H1 (cell line): Measurements from ENCODE around the gene EIPR1. TPM values are rescaled to one million over a fixed set of nuclear protein-coding genes. Genes with fewer than 3 reads are reported as not detected.

Experiments used
- CTCF ChIA-PET: fragments of 300-600 bp; sonication (Branson Sonifier 250); formaldehyde crosslinking; loops from one replicate; lab custom pipeline; 2021; ENCODE audit not compliant: partially characterized antibody; lab: Charles Lee
- POLR2A ChIA-PET: fragments of 300-600 bp; sonication (Branson Sonifier 250); formaldehyde crosslinking; loops from one replicate; lab custom pipeline; 2021; ENCODE audit warnings: inconsistent platforms; ENCODE audit not compliant: partially characterized antibody; lab: Charles Lee
- DNase-seq, 2 experiments: peaks; one replicate each; pipeline versions ENCODE4 v3.0.0 to v3.0.0-alpha.2; 2010 to 2022; ENCODE audit warnings: low spot score in 2 of 2, low read depth in 1 of 2, mixed read lengths in 1 of 2
- FAIRE-seq: peaks from 2 replicates; lab custom pipeline; 2011; peaks lifted over from hg19 to GRCh38; lab: Jason Lieb, UNC
- H2AFZ ChIP-seq: 2 replicates; pipeline ENCODE4 v1.8.1; 2012; ENCODE audit warnings: low read length, inconsistent platforms
- H2AK5ac ChIP-seq: 2 replicates; pipeline ENCODE4 v1.6.1; 2013; ENCODE audit warnings: low read depth, low read length
- H2BK120ac ChIP-seq: replicated peaks from 2 replicates; pipeline ENCODE3; 2013; ENCODE audit warnings: low read depth, low read length, inconsistent platforms
- H2BK12ac ChIP-seq: 2 replicates; pipeline ENCODE4 v1.6.1; 2013; ENCODE audit warnings: low read depth, low read length
- H2BK15ac ChIP-seq: 2 replicates; pipeline ENCODE4 v1.6.1; 2013; ENCODE audit warnings: low read length
- H2BK20ac ChIP-seq: 2 replicates; pipeline ENCODE4 v1.6.1; 2013; ENCODE audit warnings: low read length
- H2BK5ac ChIP-seq: 2 replicates; pipeline ENCODE4 v1.6.1; 2013; ENCODE audit warnings: low read depth, low read length
- H3K14ac ChIP-seq: 2 replicates; pipeline ENCODE4 v1.6.1; 2013; ENCODE audit warnings: inconsistent platforms; ENCODE audit not compliant: insufficient read length
- H3K18ac ChIP-seq: 2 replicates; pipeline ENCODE4 v1.6.1; 2013; ENCODE audit warnings: low read length; ENCODE audit errors: extremely low read depth
- H3K23ac ChIP-seq: 2 replicates; pipeline ENCODE4 v1.6.1; 2013; ENCODE audit warnings: inconsistent platforms; ENCODE audit not compliant: insufficient read length
- H3K23me2 ChIP-seq: 2 replicates; pipeline ENCODE4 v1.6.1; 2013; ENCODE audit warnings: low read depth, low read length
- H3K27ac ChIP-seq: 2 replicates; pipeline ENCODE4 v1.6.1; 2011; ENCODE audit warnings: low read depth, low read length, inconsistent platforms
- H3K27me3 ChIP-seq, 4 experiments: replicated peaks in 1 of 4; 1 replicate in 1 of 4; 2 replicates in 3 of 4; pipeline versions ENCODE4 v1.6.1 to v1.8.1; 2011 to 2013; ENCODE audit warnings: low read length in 3 of 4, mild to moderate bottlenecking in 3 of 4, inconsistent platforms in 2 of 4, mixed read lengths in 2 of 4, moderate library complexity in 1 of 4; ENCODE audit not compliant: control insufficient read depth in 3 of 4, insufficient read depth in 3 of 4; ENCODE audit errors: extremely low read depth in 1 of 4
- H3K36me3 ChIP-seq, 4 experiments: 2 replicates each; pipeline versions ENCODE4 v1.6.1 to v1.8.1; 2011 to 2013; ENCODE audit warnings: mild to moderate bottlenecking in 4 of 4, low read length in 3 of 4, moderate library complexity in 2 of 4, control low read depth in 1 of 4, inconsistent platforms in 1 of 4; ENCODE audit not compliant: insufficient read depth in 4 of 4, control insufficient read depth in 2 of 4
- H3K4ac ChIP-seq: replicated peaks from 2 replicates; pipeline ENCODE3; 2013; ENCODE audit warnings: low read length, low read depth, mixed read lengths, inconsistent platforms; ENCODE audit not compliant: insufficient read length
- H3K4me1 ChIP-seq, 4 experiments: replicated peaks in 1 of 4; 1 replicate in 1 of 4; 2 replicates in 3 of 4; pipeline versions ENCODE4 v1.6.1 to v1.8.1; 2011 to 2013; ENCODE audit warnings: low read length in 3 of 4, inconsistent platforms in 2 of 4, mixed read lengths in 1 of 4; ENCODE audit not compliant: insufficient read depth in 4 of 4, control insufficient read depth in 3 of 4
- H3K4me2 ChIP-seq, 2 experiments: 2 replicates each; pipeline versions ENCODE4 v1.6.1 to v1.8.1; 2011 to 2013; ENCODE audit warnings: low read depth in 2 of 2, low read length in 2 of 2, control low read depth in 1 of 2, inconsistent platforms in 1 of 2, mild to moderate bottlenecking in 1 of 2; ENCODE audit not compliant: insufficient read depth in 1 of 2
- H3K4me3 ChIP-seq, 4 experiments: fragments of 200-600, 300-600 bp in 1 of 4; sonication (generic), shearing (Covaris generic), sonication (Bioruptor Twin) in 1 of 4; 2 replicates each; pipeline versions ENCODE4 v1.5.1 to v1.8.1; 2011 to 2016; ENCODE audit warnings: low read length in 4 of 4, low read depth in 3 of 4, control low read depth in 2 of 4, inconsistent platforms in 2 of 4, mild to moderate bottlenecking in 2 of 4, mixed read lengths in 1 of 4, moderate library complexity in 1 of 4; ENCODE audit not compliant: insufficient read depth in 2 of 4; ENCODE audit errors: extremely low read depth in 1 of 4
- H3K56ac ChIP-seq: replicated peaks from 2 replicates; pipeline ENCODE3; 2013; ENCODE audit warnings: low read depth, mild to moderate bottlenecking, mixed read lengths, low read length, inconsistent platforms; ENCODE audit not compliant: insufficient read length
- H3K79me1 ChIP-seq: 2 replicates; pipeline ENCODE4 v1.6.1; 2013; ENCODE audit warnings: low read depth, low read length, control low read depth
- H3K79me2 ChIP-seq, 2 experiments: 2 replicates each; pipeline versions ENCODE4 v1.6.1 to v1.8.1; 2012 to 2013; ENCODE audit warnings: low read length in 2 of 2, mild to moderate bottlenecking in 2 of 2, inconsistent platforms in 1 of 2; ENCODE audit not compliant: insufficient read depth in 2 of 2, control insufficient read depth in 1 of 2
- H3K9ac ChIP-seq, 4 experiments: replicated peaks in 1 of 4; 1 replicate in 1 of 4; 2 replicates in 3 of 4; pipeline versions ENCODE4 v1.6.1 to v1.8.1; 2011 to 2013; ENCODE audit warnings: low read depth in 3 of 4, low read length in 3 of 4, control low read depth in 2 of 4, mild to moderate bottlenecking in 2 of 4, moderate library complexity in 2 of 4, inconsistent platforms in 1 of 4; ENCODE audit errors: extremely low read depth in 1 of 4
- H3K9me3 ChIP-seq, 2 experiments: 2 replicates each; pipeline versions ENCODE4 v1.6.1 to v1.8.1; 2012 to 2013; ENCODE audit warnings: mild to moderate bottlenecking in 2 of 2, moderate library complexity in 2 of 2, control low read depth in 1 of 2, inconsistent platforms in 1 of 2, low read depth in 1 of 2, low read length in 1 of 2, mixed read lengths in 1 of 2; ENCODE audit not compliant: insufficient read depth in 2 of 2
- H4K20me1 ChIP-seq, 2 experiments: replicated peaks in 1 of 2; 2 replicates each; pipeline versions ENCODE3 to v1.8.1; 2011 to 2013; ENCODE audit warnings: inconsistent platforms in 2 of 2, low read length in 2 of 2, mild to moderate bottlenecking in 1 of 2; ENCODE audit not compliant: insufficient read depth in 2 of 2, control insufficient read depth in 1 of 2
- H4K5ac ChIP-seq: 2 replicates; pipeline ENCODE4 v1.6.1; 2013; ENCODE audit warnings: low read length, low read depth, mixed read lengths, inconsistent platforms; ENCODE audit not compliant: insufficient read length
- H4K8ac ChIP-seq: 2 replicates; pipeline ENCODE4 v1.8.0; 2013; ENCODE audit warnings: mild to moderate bottlenecking, moderate library complexity, low read length, inconsistent platforms; ENCODE audit not compliant: insufficient read depth; ENCODE audit errors: extremely low read depth
- H4K91ac ChIP-seq: replicated peaks from 2 replicates; pipeline ENCODE3; 2013; ENCODE audit warnings: low read length, mixed read lengths, inconsistent platforms; ENCODE audit not compliant: insufficient read length
- ASH2L ChIP-seq: fragments of 200-600, 300-600 bp; sonication (generic); IDR thresholded peaks from one replicate; pipeline ENCODE4 v1.7.1; 2017; ENCODE audit warnings: low read length
- CBX5 ChIP-seq: fragments of 300-800, 300-1000 bp; sonication (generic); IDR thresholded peaks from 2 replicates; pipeline ENCODE4 v1.7.1; 2016; ENCODE audit warnings: antibody characterized with exemption, low read length, low read depth
- EGR1 ChIP-seq: IDR thresholded peaks from 2 replicates; pipeline ENCODE4 v1.6.1; 2011; ENCODE audit warnings: low read depth, low read length, borderline replicate concordance
- KDM1A ChIP-seq: fragments of 200-600, 300-600 bp; sonication (generic); IDR thresholded peaks from 2 replicates; pipeline ENCODE4 v1.7.1; 2016; ENCODE audit warnings: mild to moderate bottlenecking, low read length, borderline replicate concordance
- POLR2A ChIP-seq, 2 experiments: IDR thresholded peaks; 1 replicate in 1 of 2; 2 replicates in 1 of 2; pipeline ENCODE4 v1.6.1; 2011; ENCODE audit warnings: low read depth in 2 of 2, low read length in 2 of 2, mild to moderate bottlenecking in 2 of 2; ENCODE audit errors: control extremely low read depth in 1 of 2
- POLR2AphosphoS5 ChIP-seq: IDR thresholded peaks from 2 replicates; pipeline ENCODE4 v1.6.1; 2011; ENCODE audit warnings: low read depth, low read length
- RFX5 ChIP-seq: IDR thresholded peaks from 2 replicates; pipeline ENCODE4 v1.6.1; 2011; ENCODE audit warnings: low read depth, low read length, improper control_type of control experiment, borderline replicate concordance
- TCF12 ChIP-seq: IDR thresholded peaks from 2 replicates; pipeline ENCODE4 v1.6.1; 2011; ENCODE audit warnings: low read depth, mild to moderate bottlenecking, low read length
- WGBS, 2 experiments: shearing (Covaris generic) in 1 of 2; methylation state at CpG; one replicate each; pipeline versions ENCODE4 v1.1.6 to v1.1.7; 2013 to 2015; ENCODE audit warnings: low lambda C conversion rate in 2 of 2, mixed read lengths in 2 of 2, inconsistent platforms in 1 of 2, low coverage in 1 of 2, missing lambda C conversion rate in 1 of 2; ENCODE audit not compliant: insufficient replicate concordance in 2 of 2, insufficient coverage in 1 of 2, insufficient read length in 1 of 2; ENCODE audit errors: extremely low coverage in 1 of 2, missing lambda C conversion rate in 1 of 2; 5-methylcytosine and 5-hydroxymethylcytosine counted together
- polyA plus RNA-seq, 7 experiments: library from polyadenylated mRNA; depleted of rRNA in 3 of 7; stranded (reverse) in 5 of 7; unstranded in 2 of 7; fragments of >200 nt in 5 of 7; fragments of 200-250 nt in 2 of 7; gene quantifications; 1 replicate in 5 of 7; 2 replicates in 1 of 7; 4 replicates in 1 of 7; pipeline versions ENCODE4 v1.2.1 to v1.2.3, GENCODE V29; 2011 to 2013; ENCODE audit warnings: missing spikeins in 2 of 7, mixed read lengths in 2 of 7
- total RNA-seq: library from RNA; stranded (reverse); fragmentation: NEBNext Ultra II Directional; extraction: Animal tissue kit (Norgen Biotek cat#: 25700); gene quantifications from 2 replicates; pipeline ENCODE4 v1.2.1, GENCODE V29; 2021
- TF ChIP-seq, protein P1 (sequence below): IDR thresholded peaks from 2 replicates; pipeline ENCODE4 v1.6.1; 2012; ENCODE audit warnings: low read length, inconsistent platforms
- TF ChIP-seq, protein P2 (sequence below), 3 experiments: IDR thresholded peaks; 1 replicate in 2 of 3; 2 replicates in 1 of 3; pipeline versions ENCODE4 v1.5.1 to v1.6.1; 2011; ENCODE audit warnings: low read length in 3 of 3, mild to moderate bottlenecking in 3 of 3, inconsistent platforms in 2 of 3, low read depth in 1 of 3, moderate library complexity in 1 of 3; ENCODE audit not compliant: insufficient read depth in 1 of 3; ENCODE audit errors: control extremely low read depth in 1 of 3

Gene EIPR1
- total and polyA plus RNA-seq, 2 of the 8 experiments (the other 6 are each of a cell fraction or from before 2014, with no cell fraction given), result 26.3 to 56.4 TPM

DNA sequence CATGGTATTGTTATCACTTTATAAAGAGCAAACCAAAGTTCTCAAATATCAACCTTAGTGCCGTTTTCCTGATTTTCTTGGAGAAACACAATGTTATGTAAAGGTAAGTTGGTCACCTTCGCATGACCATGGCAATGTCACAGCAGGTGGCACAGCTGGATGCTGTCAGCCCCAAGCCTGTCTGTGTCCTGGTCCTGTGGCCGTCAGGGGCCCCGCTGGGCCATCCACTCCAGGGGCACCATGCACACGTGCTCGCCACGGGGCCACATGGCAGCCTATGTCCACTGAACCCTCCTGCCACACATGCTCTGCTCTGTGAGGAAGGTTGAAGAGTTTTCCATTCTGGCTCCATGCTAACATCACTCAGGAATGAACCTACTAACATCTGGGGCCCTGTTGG lies 85.9 kb downstream of the EIPR1 start:
- ChIA-PET POLR2A (no interaction called here), CTCF (no interaction called here)
- H2BK5ac ChIP-seq, result no peak overlapping the region
- no peak overlapping the region for H2BK12ac ChIP-seq
- H4K8ac ChIP-seq, result no peak overlapping the region
- no peak overlapping the region for H3K4me3 ChIP-seq
- H3K56ac ChIP-seq, result no peak overlapping the region
- H3K23ac ChIP-seq, result no peak overlapping the region
- no peak overlapping the region for H4K91ac ChIP-seq
- no peak overlapping the region for H2BK15ac ChIP-seq
- 86% methylated on average over 7 of the region's 7 CpGs; no CpG with 5 or more reads in 1 of the 2 experiments for WGBS, 2 experiments
- H3K27ac ChIP-seq, result no peak overlapping the region
- no peak overlapping the region for H2AK5ac ChIP-seq
- H2BK120ac ChIP-seq, result no peak overlapping the region
- peaks cover 0 to 6% of the 10 kb centered on the region in 2 experiments; a peak in 2 of 4 replicates for H3K79me2 ChIP-seq
- peaks cover 4 to 6% of the 10 kb centered on the region in 2 experiments for H4K20me1 ChIP-seq
- H3K4me2 ChIP-seq, result no peak overlapping the region
- no peaks in the 10 kb centered on the region; a peak in 1 of 8 replicates for H3K36me3 ChIP-seq
- peaks cover 22% of the 10 kb centered on the region; the same call in 1 of the 2 replicates for H3K23me2 ChIP-seq
- H3K4ac ChIP-seq, result no peak overlapping the region
- no peaks in the 10 kb centered on the region for H3K27me3 ChIP-seq
- no peak overlapping the region for H3K14ac ChIP-seq
- H4K5ac ChIP-seq, result no peak overlapping the region
- FAIRE-seq (no peak), DNase-seq (no peak)
- H3K9me3 ChIP-seq, result 0 out of 4 replicates have a peak, but pooled peaks cover 0 to 2% of the 10 kb centered on the region in 2 experiments
- no peak overlapping the region for H3K18ac ChIP-seq
- no peak overlapping the region for H3K9ac ChIP-seq
- H3K4me1 ChIP-seq, result peaks cover 0 to 6% (median 1%) of the 10 kb centered on the region in 4 experiments; a peak in 2 of 7 replicates
- H3K79me1 ChIP-seq, result peaks cover 11% of the 10 kb centered on the region; the same call in 1 of the 2 replicates
- no peak overlapping the region for H2BK20ac ChIP-seq
- H2AFZ ChIP-seq, result no peak overlapping the region
- TF ChIP-seq, protein P1, sequence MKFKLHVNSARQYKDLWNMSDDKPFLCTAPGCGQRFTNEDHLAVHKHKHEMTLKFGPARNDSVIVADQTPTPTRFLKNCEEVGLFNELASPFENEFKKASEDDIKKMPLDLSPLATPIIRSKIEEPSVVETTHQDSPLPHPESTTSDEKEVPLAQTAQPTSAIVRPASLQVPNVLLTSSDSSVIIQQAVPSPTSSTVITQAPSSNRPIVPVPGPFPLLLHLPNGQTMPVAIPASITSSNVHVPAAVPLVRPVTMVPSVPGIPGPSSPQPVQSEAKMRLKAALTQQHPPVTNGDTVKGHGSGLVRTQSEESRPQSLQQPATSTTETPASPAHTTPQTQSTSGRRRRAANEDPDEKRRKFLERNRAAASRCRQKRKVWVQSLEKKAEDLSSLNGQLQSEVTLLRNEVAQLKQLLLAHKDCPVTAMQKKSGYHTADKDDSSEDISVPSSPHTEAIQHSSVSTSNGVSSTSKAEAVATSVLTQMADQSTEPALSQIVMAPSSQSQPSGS, result no peak
- TF ChIP-seq, protein P2, sequence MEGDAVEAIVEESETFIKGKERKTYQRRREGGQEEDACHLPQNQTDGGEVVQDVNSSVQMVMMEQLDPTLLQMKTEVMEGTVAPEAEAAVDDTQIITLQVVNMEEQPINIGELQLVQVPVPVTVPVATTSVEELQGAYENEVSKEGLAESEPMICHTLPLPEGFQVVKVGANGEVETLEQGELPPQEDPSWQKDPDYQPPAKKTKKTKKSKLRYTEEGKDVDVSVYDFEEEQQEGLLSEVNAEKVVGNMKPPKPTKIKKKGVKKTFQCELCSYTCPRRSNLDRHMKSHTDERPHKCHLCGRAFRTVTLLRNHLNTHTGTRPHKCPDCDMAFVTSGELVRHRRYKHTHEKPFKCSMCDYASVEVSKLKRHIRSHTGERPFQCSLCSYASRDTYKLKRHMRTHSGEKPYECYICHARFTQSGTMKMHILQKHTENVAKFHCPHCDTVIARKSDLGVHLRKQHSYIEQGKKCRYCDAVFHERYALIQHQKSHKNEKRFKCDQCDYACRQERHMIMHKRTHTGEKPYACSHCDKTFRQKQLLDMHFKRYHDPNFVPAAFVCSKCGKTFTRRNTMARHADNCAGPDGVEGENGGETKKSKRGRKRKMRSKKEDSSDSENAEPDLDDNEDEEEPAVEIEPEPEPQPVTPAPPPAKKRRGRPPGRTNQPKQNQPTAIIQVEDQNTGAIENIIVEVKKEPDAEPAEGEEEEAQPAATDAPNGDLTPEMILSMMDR (IDR thresholded peaks at IDR 0.05; ENCODE audit: control extremely low read depth in 1 of 3, insufficient read depth in 1 of 3, low read depth in 1 of 3, low read length in 3 of 3), result no peak
- TF ChIP-seq RFX5, result no peak
- TF ChIP-seq KDM1A, result no peak
- no peak for TF ChIP-seq ASH2L
- TF ChIP-seq CBX5, result no peak
- no peak for TF ChIP-seq POLR2AphosphoS5
- no peak for TF ChIP-seq EGR1
- TF ChIP-seq POLR2A (IDR thresholded peaks at IDR 0.05; ENCODE audit: control extremely low read depth in 1 of 2, low read depth in 2 of 2, low read length in 2 of 2), result no peak
- TF ChIP-seq TCF12, result no peak
